H9 (cell line): ENCODE data around the gene DCST1. TPM values are rescaled to one million over a fixed set of nuclear protein-coding genes. Genes with fewer than 3 reads are reported as not detected.
A peak's percentile ranks its signal among the peaks of the same experiment; 100 is the strongest.

ENCODE experiments used
- DNase-seq: peaks from one replicate; pipeline ENCODE4 v3.0.0-alpha.2; 2017
- H2AFZ ChIP-seq: one replicate; pipeline ENCODE4 v1.6.1; 2013; ENCODE audit warnings: mild to moderate bottlenecking, low read length, control low read depth, moderate library complexity
- H2AK5ac ChIP-seq: 2 replicates; pipeline ENCODE4 v1.6.1; 2013; ENCODE audit warnings: low read length, control low read depth, mixed read lengths; ENCODE audit not compliant: insufficient read length
- H2BK120ac ChIP-seq: one replicate; pipeline ENCODE4 v1.6.1; 2013; ENCODE audit warnings: low read depth, mild to moderate bottlenecking, low read length, control low read depth, inconsistent platforms; ENCODE audit not compliant: poor library complexity, severe bottlenecking
- H2BK12ac ChIP-seq: 2 replicates; pipeline ENCODE4 v1.6.1; 2013; ENCODE audit warnings: low read length, control low read depth, mixed read lengths, low read depth; ENCODE audit not compliant: insufficient read length
- H2BK15ac ChIP-seq: 2 replicates; pipeline ENCODE4 v1.6.1; 2013; ENCODE audit warnings: low read depth, low read length, control low read depth
- H2BK20ac ChIP-seq: one replicate; pipeline ENCODE4 v1.6.1; 2013; ENCODE audit warnings: low read depth, mild to moderate bottlenecking, low read length, control low read depth, inconsistent platforms; ENCODE audit not compliant: poor library complexity, severe bottlenecking
- H2BK5ac ChIP-seq: 2 replicates; pipeline ENCODE4 v1.6.1; 2013; ENCODE audit warnings: low read length, control low read depth, mixed read lengths; ENCODE audit not compliant: insufficient read length
- H3K14ac ChIP-seq: 2 replicates; pipeline ENCODE4 v1.6.1; 2013; ENCODE audit warnings: low read length, control low read depth; ENCODE audit not compliant: insufficient read depth
- H3K18ac ChIP-seq: 2 replicates; pipeline ENCODE4 v1.6.1; 2013; ENCODE audit warnings: low read depth, mild to moderate bottlenecking, mixed read lengths, low read length, control low read depth; ENCODE audit not compliant: insufficient read length
- H3K23ac ChIP-seq: 2 replicates; pipeline ENCODE4 v1.6.1; 2013; ENCODE audit warnings: low read length, control low read depth, mixed read lengths, low read depth; ENCODE audit not compliant: insufficient read length
- H3K23me2 ChIP-seq: 2 replicates; pipeline ENCODE4 v1.6.1; 2013; ENCODE audit warnings: low read depth, mild to moderate bottlenecking, mixed read lengths, low read length, control low read depth; ENCODE audit not compliant: insufficient read length, poor library complexity, severe bottlenecking
- H3K27ac ChIP-seq: 2 replicates; pipeline ENCODE4 v1.5.1; 2013; ENCODE audit warnings: low read length, control low read depth, mixed read lengths, low read depth; ENCODE audit not compliant: insufficient read length
- H3K27me3 ChIP-seq: 2 replicates; pipeline ENCODE4 v1.6.1; 2013; ENCODE audit warnings: low read length, control low read depth, inconsistent platforms; ENCODE audit not compliant: insufficient read depth
- H3K4ac ChIP-seq: 2 replicates; pipeline ENCODE4 v1.6.1; 2013; ENCODE audit warnings: low read depth, mild to moderate bottlenecking, control low read depth, inconsistent platforms, low read length, moderate library complexity
- H3K4me1 ChIP-seq: 2 replicates; pipeline ENCODE4 v1.6.1; 2013; ENCODE audit warnings: low read length, control low read depth, inconsistent platforms; ENCODE audit not compliant: insufficient read depth
- H3K4me2 ChIP-seq: 2 replicates; pipeline ENCODE4 v1.6.1; 2013; ENCODE audit warnings: low read length, control low read depth, mixed read lengths; ENCODE audit not compliant: insufficient read length, insufficient read depth
- H3K56ac ChIP-seq: 2 replicates; pipeline ENCODE4 v1.6.1; 2013; ENCODE audit warnings: low read depth, mild to moderate bottlenecking, mixed read lengths, low read length, control low read depth; ENCODE audit not compliant: insufficient read length
- H3K79me1 ChIP-seq: 2 replicates; pipeline ENCODE4 v1.6.1; 2013; ENCODE audit warnings: low read depth, mild to moderate bottlenecking, moderate library complexity, low read length, control low read depth, inconsistent platforms; ENCODE audit not compliant: insufficient read depth, poor library complexity, severe bottlenecking
- H3K79me2 ChIP-seq: 2 replicates; pipeline ENCODE4 v1.6.1; 2013; ENCODE audit warnings: low read length, control low read depth, inconsistent platforms; ENCODE audit not compliant: insufficient read depth
- H3K9ac ChIP-seq: 2 replicates; pipeline ENCODE4 v1.6.1; 2013; ENCODE audit warnings: low read length, control low read depth, mixed read lengths; ENCODE audit not compliant: insufficient read length; ENCODE audit errors: extremely low read depth
- H3K9me3 ChIP-seq: one replicate; pipeline ENCODE4 v1.6.1; 2013; ENCODE audit warnings: low read depth, low read length, inconsistent platforms; ENCODE audit not compliant: control insufficient read depth
- H3T11ph ChIP-seq: one replicate; pipeline ENCODE4 v1.6.1; 2013; ENCODE audit warnings: mild to moderate bottlenecking, low read length, control low read depth, inconsistent platforms
- H4K20me1 ChIP-seq: one replicate; pipeline ENCODE4 v1.6.1; 2013; ENCODE audit not compliant: control insufficient read depth, insufficient read length, insufficient read depth
- H4K5ac ChIP-seq: 2 replicates; pipeline ENCODE4 v1.6.1; 2013; ENCODE audit warnings: low read depth, mild to moderate bottlenecking, mixed read lengths, low read length, control low read depth; ENCODE audit not compliant: insufficient read length
- H4K8ac ChIP-seq: replicated peaks from 2 replicates; pipeline ENCODE4 v1.6.1; 2013; ENCODE audit warnings: low read length, control low read depth, mixed read lengths, low read depth; ENCODE audit not compliant: insufficient read length
- H4K91ac ChIP-seq: 2 replicates; pipeline ENCODE4 v1.6.1; 2013; ENCODE audit warnings: low read depth, mild to moderate bottlenecking, moderate library complexity, mixed read lengths, low read length, control low read depth; ENCODE audit not compliant: insufficient read length
- H3K27ac Mint-ChIP-seq, 3 experiments: 2 replicates in 2 of 3; 3 replicates in 1 of 3; pipeline ENCODE4 v1.8.0; 2020 to 2021; ENCODE audit warnings: mixed read lengths in 3 of 3, mild to moderate bottlenecking in 1 of 3, moderate library complexity in 1 of 3
- H3K27me3 Mint-ChIP-seq: 2 replicates; pipeline ENCODE4 v1.8.0; 2021; ENCODE audit warnings: low read depth, mild to moderate bottlenecking, moderate library complexity, mixed read lengths
- H3K36me3 Mint-ChIP-seq, 3 experiments: 2 replicates in 2 of 3; 3 replicates in 1 of 3; pipeline ENCODE4 v1.8.0; 2020 to 2021; ENCODE audit warnings: low read depth in 3 of 3, mixed read lengths in 3 of 3; ENCODE audit not compliant: insufficient read depth in 1 of 3
- H3K4me1 Mint-ChIP-seq, 2 experiments: 2 replicates each; pipeline ENCODE4 v1.8.0; 2020; ENCODE audit warnings: mixed read lengths in 2 of 2
- H3K4me3 Mint-ChIP-seq, 2 experiments: 2 replicates in 1 of 2; 3 replicates in 1 of 2; pipeline ENCODE4 v1.8.0; 2020 to 2021; ENCODE audit warnings: mild to moderate bottlenecking in 2 of 2, mixed read lengths in 2 of 2, moderate library complexity in 1 of 2
- H3K9me3 Mint-ChIP-seq, 2 experiments: 2 replicates in 1 of 2; 3 replicates in 1 of 2; pipeline ENCODE4 v1.8.0; 2020; ENCODE audit warnings: mild to moderate bottlenecking in 2 of 2, mixed read lengths in 2 of 2, moderate library complexity in 1 of 2
- CTCF ChIP-seq: fragments of 200-600 bp; sonication (generic); conservative IDR thresholded peaks from 3 replicates; pipeline ENCODE4 v1.8.0; 2021; ENCODE audit warnings: antibody characterized with exemption, mild to moderate bottlenecking
- WGBS: extraction: QIAGEN DNeasy Blood & Tissue Kit; methylation state at CpG from one replicate; pipeline ENCODE4 v1.1.7; 2013; ENCODE audit warnings: missing lambda C conversion rate, low lambda C conversion rate, mixed read lengths; ENCODE audit not compliant: insufficient read length; ENCODE audit errors: extremely low coverage; 5-methylcytosine and 5-hydroxymethylcytosine counted together
- total RNA-seq: library from RNA; stranded (reverse); gene quantifications from 2 replicates; pipeline ENCODE4 v1.2.1, GENCODE V29; 2021

Gene DCST1
- total RNA-seq, 1 experiment from 2014 or later, result not detected

DNA sequence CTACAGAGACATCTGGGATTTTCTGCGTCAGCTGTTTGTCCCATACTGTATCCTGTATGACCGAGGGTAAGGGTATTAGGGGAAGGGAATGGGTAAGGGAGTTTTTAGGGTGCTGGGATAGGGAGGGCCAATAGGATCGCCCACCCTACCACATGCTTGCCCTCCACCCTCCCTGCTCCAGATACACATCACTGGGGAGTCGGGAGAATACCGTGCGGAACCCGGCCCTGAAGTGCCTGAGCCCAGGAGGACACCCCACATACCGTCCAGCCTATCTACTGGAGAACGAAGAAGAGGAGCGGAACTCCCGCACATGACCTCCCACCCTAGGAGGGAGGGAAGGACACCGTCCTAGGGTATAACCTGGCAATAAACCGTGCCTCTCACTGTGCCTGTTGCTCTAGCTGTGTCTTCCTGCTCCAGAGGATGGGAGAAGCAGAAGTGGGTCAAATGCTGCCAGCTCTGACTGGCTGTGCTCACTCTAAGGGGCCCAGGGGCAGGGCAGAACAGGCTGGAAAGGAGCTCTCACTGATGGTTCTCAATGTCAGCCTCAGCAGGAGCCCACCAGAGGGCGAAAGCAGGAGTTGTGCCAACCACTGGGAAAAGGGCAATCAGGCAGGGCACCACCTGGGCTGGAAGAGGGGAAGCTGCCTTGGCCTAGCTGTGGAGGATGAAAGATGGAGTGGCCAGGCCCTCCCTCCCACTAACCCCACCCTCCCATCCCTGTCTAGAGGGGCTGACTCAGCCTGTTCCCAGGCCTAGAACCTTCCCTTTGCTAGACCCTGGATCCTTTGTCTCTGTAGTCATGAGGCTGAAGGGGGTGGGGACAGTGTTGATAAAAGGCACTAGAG, 40.7 kb upstream of the DCST1 start:
- Histone ChIP-seq H2BK12ac (no peak overlapping the region), H2BK20ac (no peak overlapping the region), H3K9me3 (no peaks in the 10 kb centered on the region), H2AK5ac (no peak overlapping the region), H3K56ac (no peak overlapping the region), H2AFZ (no peak overlapping the region), H3K79me2 (no peaks in the 10 kb centered on the region), H2BK120ac (no peak overlapping the region), H4K5ac (no peak overlapping the region), H4K91ac (no peak overlapping the region), H3K79me1 (peaks cover 1% of the 10 kb centered on the region), H3K4ac (no peak overlapping the region), H3K4me1 (no peaks in the 10 kb centered on the region; the same call in 1 of the 2 replicates), H3K23me2 (no peaks in the 10 kb centered on the region), H2BK5ac (no peak overlapping the region), H3K27ac (no peak overlapping the region), H3K23ac (no peak overlapping the region), H4K8ac (no peak overlapping the region), H3K18ac (no peak overlapping the region), H3T11ph (no peak overlapping the region), H3K14ac (no peak overlapping the region; the same call in 1 of the 2 replicates), H3K9ac (no peak overlapping the region), H3K4me2 (no peak overlapping the region), H2BK15ac (no peak overlapping the region), H3K27me3 (no peaks in the 10 kb centered on the region), H4K20me1 (no peaks in the 10 kb centered on the region)
- H3K36me3 Mint-ChIP-seq, result peaks cover 24 to 36% (median 33%) of the 10 kb centered on the region in 3 experiments
- H3K27me3 Mint-ChIP-seq, result peaks cover 3% of the 10 kb centered on the region
- peak overlapping the region; percentile 53 to 80 (median 65); a peak in 4 of 7 replicates for H3K27ac Mint-ChIP-seq
- no peak overlapping the region for H3K4me3 Mint-ChIP-seq
- DNase-seq, result peak; percentile 62
- no CpG with 5 or more reads among the region's 14 CpGs for WGBS
- TF ChIP-seq CTCF, result peak; percentile 44; the same call in 2 of the 3 replicates
- H3K9me3 Mint-ChIP-seq, result no peaks in the 10 kb centered on the region; a peak in 1 of 5 replicates
- H3K4me1 Mint-ChIP-seq, result peaks cover 8 to 15% of the 10 kb centered on the region in 2 experiments; a peak in 3 of 4 replicates
